MM.1S (cell line): ENCODE measurements around the gene B4GALT5.
"Not testable (repeated sequence)": the region's sequence is repeated elsewhere in the genome, so short reads cannot be mapped to it uniquely, and the experiment has no call there.

Source experiments
- DNase-seq: peaks from one replicate; pipeline ENCODE4 v3.0.0-alpha.2; 2015
- H2AFZ ChIP-seq: fragments of 300-600 bp; sonication (generic); 2 replicates; pipeline ENCODE4 v1.6.0; 2016; ENCODE audit warnings: antibody characterized with exemption, low read length
- H3F3A ChIP-seq: fragments of 300-600 bp; sonication (generic); 2 replicates; pipeline ENCODE4 v1.6.1; 2016; ENCODE audit warnings: mild to moderate bottlenecking, antibody characterized with exemption, low read length, moderate library complexity, mixed read lengths; ENCODE audit not compliant: insufficient read depth
- H3K27ac ChIP-seq: fragments of 300-600 bp; sonication (generic); 2 replicates; pipeline ENCODE4 v1.5.1; 2016; ENCODE audit warnings: mild to moderate bottlenecking, low read length
- H3K27me3 ChIP-seq: fragments of 300-600 bp; sonication (generic); replicated peaks from 2 replicates; pipeline ENCODE4 v1.6.0; 2016; ENCODE audit warnings: low read length; ENCODE audit not compliant: insufficient read depth
- H3K36me3 ChIP-seq: fragments of 300-600 bp; sonication (generic); replicated peaks from 2 replicates; pipeline ENCODE4 v1.6.1; 2016; ENCODE audit warnings: mild to moderate bottlenecking, low read length, mixed read lengths; ENCODE audit not compliant: insufficient read depth
- H3K4me1 ChIP-seq: fragments of 300-600 bp; sonication (generic); 2 replicates; pipeline ENCODE4 v1.6.1; 2016; ENCODE audit warnings: low read length, mixed read lengths
- H3K4me2 ChIP-seq: fragments of 300-600 bp; sonication (generic); 2 replicates; pipeline ENCODE4 v1.6.0; 2016; ENCODE audit warnings: low read depth, low read length
- H3K4me3 ChIP-seq: fragments of 300-600 bp; sonication (generic); 2 replicates; pipeline ENCODE4 v1.5.1; 2016; ENCODE audit warnings: low read length, mixed read lengths
- H3K79me2 ChIP-seq: fragments of 300-600 bp; sonication (generic); 2 replicates; pipeline ENCODE4 v1.6.1; 2016; ENCODE audit warnings: mixed run types, low read length, mixed read lengths
- H3K9ac ChIP-seq: fragments of 300-600 bp; sonication (generic); 2 replicates; pipeline ENCODE4 v1.6.1; 2016; ENCODE audit warnings: low read length, mixed read lengths
- H3K9me2 ChIP-seq: fragments of 300-600 bp; sonication (generic); replicated peaks from 2 replicates; pipeline ENCODE4 v1.6.1; 2016; ENCODE audit warnings: mild to moderate bottlenecking, low read length, mixed read lengths; ENCODE audit not compliant: insufficient read depth
- H3K9me3 ChIP-seq: fragments of 300-600 bp; sonication (generic); replicated peaks from 2 replicates; pipeline ENCODE4 v1.6.1; 2016; ENCODE audit warnings: mild to moderate bottlenecking, low read length, mixed read lengths; ENCODE audit not compliant: insufficient read depth
- H4K20me1 ChIP-seq: fragments of 300-600 bp; sonication (generic); 2 replicates; pipeline ENCODE4 v1.6.1; 2016; ENCODE audit warnings: mild to moderate bottlenecking, low read length, moderate library complexity, mixed read lengths; ENCODE audit not compliant: insufficient read depth
- EZH2 ChIP-seq: fragments of 300-600 bp; sonication (generic); optimal IDR thresholded peaks from 2 replicates; pipeline ENCODE3; 2017; ENCODE audit warnings: low read depth, mild to moderate bottlenecking, antibody characterized with exemption, low read length, mixed read lengths
- EZH2phosphoT487 ChIP-seq: fragments of 300-600 bp; sonication (generic); IDR thresholded peaks from 2 replicates; pipeline ENCODE4 v1.6.1; 2018; ENCODE audit warnings: antibody characterized with exemption, low read length
- TF ChIP-seq, protein P1 (sequence below): fragments of 300-600 bp; sonication (generic); IDR thresholded peaks from 2 replicates; pipeline ENCODE4 v1.5.1; 2016; ENCODE audit warnings: antibody characterized with exemption, low read length, mixed read lengths

Gene B4GALT5

GRCh38 chr20:49616154-49617007 is 97.3 kb downstream of the B4GALT5 start:
- H3K27ac ChIP-seq = no peak overlapping the region
- TF ChIP-seq EZH2 (no peak), EZH2phosphoT487 (no peak)
- TF ChIP-seq, protein P1, sequence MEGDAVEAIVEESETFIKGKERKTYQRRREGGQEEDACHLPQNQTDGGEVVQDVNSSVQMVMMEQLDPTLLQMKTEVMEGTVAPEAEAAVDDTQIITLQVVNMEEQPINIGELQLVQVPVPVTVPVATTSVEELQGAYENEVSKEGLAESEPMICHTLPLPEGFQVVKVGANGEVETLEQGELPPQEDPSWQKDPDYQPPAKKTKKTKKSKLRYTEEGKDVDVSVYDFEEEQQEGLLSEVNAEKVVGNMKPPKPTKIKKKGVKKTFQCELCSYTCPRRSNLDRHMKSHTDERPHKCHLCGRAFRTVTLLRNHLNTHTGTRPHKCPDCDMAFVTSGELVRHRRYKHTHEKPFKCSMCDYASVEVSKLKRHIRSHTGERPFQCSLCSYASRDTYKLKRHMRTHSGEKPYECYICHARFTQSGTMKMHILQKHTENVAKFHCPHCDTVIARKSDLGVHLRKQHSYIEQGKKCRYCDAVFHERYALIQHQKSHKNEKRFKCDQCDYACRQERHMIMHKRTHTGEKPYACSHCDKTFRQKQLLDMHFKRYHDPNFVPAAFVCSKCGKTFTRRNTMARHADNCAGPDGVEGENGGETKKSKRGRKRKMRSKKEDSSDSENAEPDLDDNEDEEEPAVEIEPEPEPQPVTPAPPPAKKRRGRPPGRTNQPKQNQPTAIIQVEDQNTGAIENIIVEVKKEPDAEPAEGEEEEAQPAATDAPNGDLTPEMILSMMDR = no peak

GRCh38 chr20:49615401-49616153 is 98.1 kb downstream of the B4GALT5 start:
- peaks cover 10% of the 10 kb centered on the region for H3K4me1 ChIP-seq
- no peak overlapping the region for H3K27ac ChIP-seq
- H3K79me2 ChIP-seq = no peaks in the 10 kb centered on the region
- no peaks in the 10 kb centered on the region for H3K9me2 ChIP-seq
- peaks cover 18% of the 10 kb centered on the region for H3K27me3 ChIP-seq
- H2AFZ ChIP-seq = no peak overlapping the region
- no peak overlapping the region for H3K4me2 ChIP-seq
- peaks cover 9% of the 10 kb centered on the region for H3F3A ChIP-seq
- H4K20me1 ChIP-seq = no peaks in the 10 kb centered on the region
- H3K4me3 ChIP-seq = no peak overlapping the region
- TF ChIP-seq EZH2phosphoT487 = no peak
- TF ChIP-seq EZH2 = no peak
- TF ChIP-seq, protein P1 = no peak
- DNase-seq = no peak
- H3K36me3 ChIP-seq = no peaks in the 10 kb centered on the region
- no peak overlapping the region for H3K9ac ChIP-seq
- no peaks in the 10 kb centered on the region for H3K9me3 ChIP-seq

More at GRCh38 chr20:49616154-49617007, 97.3 kb downstream of the B4GALT5 start:
- Histone ChIP-seq H4K20me1 (no peaks in the 10 kb centered on the region), H3K9me2 (no peaks in the 10 kb centered on the region), H3K4me1 (peaks cover 18% of the 10 kb centered on the region), H3K9me3 (no peaks in the 10 kb centered on the region), H3K4me3 (no peak overlapping the region), H3K4me2 (no peak overlapping the region), H3K79me2 (no peaks in the 10 kb centered on the region), H3F3A (peaks cover 17% of the 10 kb centered on the region), H3K27me3 (peaks cover 20% of the 10 kb centered on the region), H3K9ac (no peak overlapping the region), H2AFZ (no peak overlapping the region), H3K36me3 (no peaks in the 10 kb centered on the region)
- DNase-seq = no peak

DNA sequence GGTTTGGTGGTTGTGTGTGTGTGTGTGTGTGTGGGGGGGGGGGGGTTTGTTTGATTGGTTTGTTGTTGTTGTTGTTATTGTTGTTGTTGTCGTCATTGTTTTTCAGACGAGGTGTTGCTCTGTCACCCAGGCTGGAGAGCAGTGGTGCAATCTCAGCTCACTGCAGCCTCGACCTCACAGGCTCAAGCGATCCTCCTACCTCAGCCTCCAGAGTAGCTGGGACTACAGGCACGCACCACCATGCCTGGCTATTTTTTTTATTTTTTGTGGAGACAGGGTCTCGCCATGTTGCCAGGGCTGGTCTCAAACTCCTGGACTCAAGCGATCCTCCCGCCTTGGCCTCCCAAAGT is 98.7 kb downstream of the B4GALT5 start:
- H3K36me3 ChIP-seq, H3K79me2 ChIP-seq, H3K9me2 ChIP-seq, H3K9me3 ChIP-seq, H4K20me1 ChIP-seq, DNase-seq, H3K4me2 ChIP-seq, H3K4me1 ChIP-seq, H3K27ac ChIP-seq, H3F3A ChIP-seq, H3K9ac ChIP-seq, H3K4me3 ChIP-seq, H2AFZ ChIP-seq: not testable (repeated sequence)
- H3K27me3 ChIP-seq = peaks cover 18% of the 10 kb centered on the region
